ENCODE measurements around the gene HS3ST4.

Gene HS3ST4

GRCh38 chr16:25707553-25707952 is 15.8 kb downstream of the HS3ST4 start:
- no peaks in the 10 kb centered on the region for H3K4me1 ChIP-seq (ENCODE audit: low read length)
- H3K36me3 ChIP-seq (replicated peaks; ENCODE audit: low read depth, low read length): no peaks in the 10 kb centered on the region
- no peaks in the 10 kb centered on the region for H3K79me2 ChIP-seq (ENCODE audit: low read length)
- no peaks in the 10 kb centered on the region for H4K20me1 ChIP-seq (ENCODE audit: insufficient read depth, low read length)
- no peak overlapping the region for H3K4me3 ChIP-seq (ENCODE audit: low read length)
- H3K27ac ChIP-seq (ENCODE audit: low read length): no peak overlapping the region
- no peaks in the 10 kb centered on the region for H3K9me3 ChIP-seq (ENCODE audit: insufficient read depth, low read length)
- H2AFZ ChIP-seq (ENCODE audit: low read depth, low read length): no peak overlapping the region
- H3K9ac ChIP-seq (ENCODE audit: low read length): no peak overlapping the region
- H3K27me3 ChIP-seq (ENCODE audit: low read depth, low read length): no peaks in the 10 kb centered on the region
- H3K4me2 ChIP-seq (ENCODE audit: low read length): no peak overlapping the region
- no peak for TF ChIP-seq CTCF (IDR thresholded peaks at IDR 0.05; ENCODE audit: low read depth, low read length)
- TF ChIP-seq EZH2phosphoT487 (IDR thresholded peaks at IDR 0.05; ENCODE audit: low read depth): no peak

- H3K4me3 ChIP-seq (ENCODE audit: low read length): no peak overlapping the region
- no peak overlapping the region for H3K9ac ChIP-seq (ENCODE audit: low read length)
- no peak overlapping the region for H2AFZ ChIP-seq (ENCODE audit: low read depth, low read length)
- H3K4me2 ChIP-seq (ENCODE audit: low read length): no peak overlapping the region
- H3K79me2 ChIP-seq (ENCODE audit: low read length): no peaks in the 10 kb centered on the region
- no peaks in the 10 kb centered on the region for H4K20me1 ChIP-seq (ENCODE audit: insufficient read depth, low read length)
- H3K36me3 ChIP-seq (replicated peaks; ENCODE audit: low read depth, low read length): no peaks in the 10 kb centered on the region
- H3K27ac ChIP-seq (ENCODE audit: low read length): no peak overlapping the region
- H3K27me3 ChIP-seq (ENCODE audit: low read depth, low read length): no peaks in the 10 kb centered on the region
- H3K4me1 ChIP-seq (ENCODE audit: low read length): no peaks in the 10 kb centered on the region
- TF ChIP-seq CTCF (IDR thresholded peaks at IDR 0.05; ENCODE audit: low read depth, low read length) (peak; percentile 84), EZH2phosphoT487 (IDR thresholded peaks at IDR 0.05; ENCODE audit: low read depth) (no peak)
- H3K9me3 ChIP-seq (ENCODE audit: insufficient read depth, low read length): no peaks in the 10 kb centered on the region
These were observed 16.3 kb downstream of the HS3ST4 start for GRCh38 chr16:25707982-25708583.

- no peaks in the 10 kb centered on the region for H3K36me3 ChIP-seq (replicated peaks; ENCODE audit: low read depth, low read length)
- no peak overlapping the region for H3K27ac ChIP-seq (ENCODE audit: low read length)
- H3K79me2 ChIP-seq (ENCODE audit: low read length): no peaks in the 10 kb centered on the region
- no peak overlapping the region for H3K4me3 ChIP-seq (ENCODE audit: low read length)
- no peak overlapping the region for H2AFZ ChIP-seq (ENCODE audit: low read depth, low read length)
- no peak overlapping the region for H3K4me2 ChIP-seq (ENCODE audit: low read length)
- H3K4me1 ChIP-seq (ENCODE audit: low read length): no peaks in the 10 kb centered on the region
- TF ChIP-seq CTCF (IDR thresholded peaks at IDR 0.05; ENCODE audit: low read depth, low read length) (no peak), EZH2phosphoT487 (IDR thresholded peaks at IDR 0.05; ENCODE audit: low read depth) (no peak)
- H3K27me3 ChIP-seq (ENCODE audit: low read depth, low read length): no peaks in the 10 kb centered on the region
- H3K9me3 ChIP-seq (ENCODE audit: insufficient read depth, low read length): no peaks in the 10 kb centered on the region
- H4K20me1 ChIP-seq (ENCODE audit: insufficient read depth, low read length): no peaks in the 10 kb centered on the region
- no peak overlapping the region for H3K9ac ChIP-seq (ENCODE audit: low read length)
These were observed 17.5 kb downstream of the HS3ST4 start for GRCh38 chr16:25709213-25709612.

GRCh38 chr16:25713785-25714570 is 22.2 kb downstream of the HS3ST4 start:
- Histone ChIP-seq H3K4me2 (ENCODE audit: low read length) (no peak overlapping the region), H3K27ac (ENCODE audit: low read length) (no peak overlapping the region), H3K4me1 (ENCODE audit: low read length) (no peaks in the 10 kb centered on the region)

More at GRCh38 chr16:25713785-25714570, 22.2 kb downstream of the HS3ST4 start:
- H3K79me2 ChIP-seq (ENCODE audit: low read length): no peaks in the 10 kb centered on the region
- no peaks in the 10 kb centered on the region for H4K20me1 ChIP-seq (ENCODE audit: insufficient read depth, low read length)
- H3K9me3 ChIP-seq (ENCODE audit: insufficient read depth, low read length): no peaks in the 10 kb centered on the region
- 0 out of 2 replicates have a peak, but pooled peaks cover 6% of the 10 kb centered on the region for H3K27me3 ChIP-seq (ENCODE audit: low read depth, low read length)
- TF ChIP-seq CTCF (IDR thresholded peaks at IDR 0.05; ENCODE audit: low read depth, low read length): no peak
- no peak for TF ChIP-seq EZH2phosphoT487 (IDR thresholded peaks at IDR 0.05; ENCODE audit: low read depth)
- no peak overlapping the region for H3K9ac ChIP-seq (ENCODE audit: low read length)
- no peak overlapping the region for H3K4me3 ChIP-seq (ENCODE audit: low read length)
- no peaks in the 10 kb centered on the region for H3K36me3 ChIP-seq (replicated peaks; ENCODE audit: low read depth, low read length)
- no peak overlapping the region for H2AFZ ChIP-seq (ENCODE audit: low read depth, low read length)
